Gastrocnemius medialis (tissue), 4 donors: ENCODE data around the gene VAC14. TPM values are rescaled to one million over a fixed set of nuclear protein-coding genes. Genes with fewer than 3 reads are reported as not detected.

Experiments
- ATAC-seq, 2 donors: fragments of 150-250 bp; one replicate each; pipeline ENCODE4 v1.9.1; 2016
- DNase-seq, 2 donors: peaks; one replicate each; pipeline ENCODE4 v3.0.0-alpha.2; 2019
- H3K27ac ChIP-seq, 4 donors: fragments of 200-600 bp; sonication (generic); 1 replicate in 1 of 4; 2 replicates in 3 of 4; pipeline ENCODE4 v1.5.1; 2016 to 2018; ENCODE audit warnings: mild to moderate bottlenecking in 2 of 4, moderate library complexity in 1 of 4
- H3K27me3 ChIP-seq, 3 donors: fragments of 200-600 bp; sonication (generic) in 2 of 3; 1 replicate in 1 of 3; 2 replicates in 2 of 3; pipeline versions ENCODE4 v1.5.1 to v1.6.0; 2016 to 2019; ENCODE audit warnings: mild to moderate bottlenecking in 1 of 3, moderate library complexity in 1 of 3
- H3K36me3 ChIP-seq, 2 donors: fragments of 200-600 bp; sonication (generic) in 1 of 2; one replicate each; pipeline ENCODE4 v1.5.1; 2017 to 2018
- H3K4me1 ChIP-seq, 2 donors: fragments of 200-600 bp; sonication (generic) in 1 of 2; one replicate each; pipeline ENCODE4 v1.5.1; 2016 to 2017; ENCODE audit warnings: mild to moderate bottlenecking in 2 of 2
- H3K4me3 ChIP-seq, 4 donors: fragments of 200-600 bp; sonication (generic) in 3 of 4; 1 replicate in 1 of 4; 2 replicates in 3 of 4; pipeline ENCODE4 v1.5.1; 2016 to 2019; ENCODE audit warnings: mild to moderate bottlenecking in 2 of 4
- H3K9me3 ChIP-seq, 3 donors: fragments of 200-600 bp; sonication (generic) in 2 of 3; 1 replicate in 1 of 3; 2 replicates in 2 of 3; pipeline ENCODE4 v1.5.1; 2016 to 2019
- POLR2A ChIP-seq, 2 donors: fragments of 450-650 bp; IDR thresholded peaks; one replicate each; pipeline ENCODE4 v1.6.1; 2017; ENCODE audit warnings: antibody characterized with exemption in 2 of 2, mild to moderate bottlenecking in 2 of 2, moderate library complexity in 2 of 2
- in situ Hi-C, 4 donors: fragments of 200-750 bp; cut with MboI; loops; one replicate each; pipeline versions ENCODE4 v1.15.0 to v1.8.0; 2017; ENCODE audit warnings: low sequenced_read_pairs in 4 of 4
- intact Hi-C: fragments of 100-400 bp; cut with DNase I; formaldehyde crosslinking; loops from one replicate; pipeline ENCODE4 v1.15.1; 2023; ENCODE audit warnings: low total_unique reads
- total RNA-seq, 4 donors: library from RNA; depleted of rRNA; stranded (reverse); fragments of >200 nt; gene quantifications; one replicate each; pipeline versions ENCODE4 v1.1.0 to v1.2.3, GENCODE V29; 2016
- TF ChIP-seq, protein P1 (sequence below), 5 experiments: fragments of 450-650 bp in 3 of 5; fragments of 200-600 bp in 2 of 5; sonication (generic) in 2 of 5; IDR thresholded peaks in 4 of 5; conservative IDR thresholded peaks in 1 of 5; 1 replicate in 4 of 5; 2 replicates in 1 of 5; pipeline ENCODE4 v1.5.1; 2016 to 2019; ENCODE audit warnings: antibody characterized with exemption in 5 of 5, mild to moderate bottlenecking in 3 of 5, moderate library complexity in 3 of 5

Gene VAC14
- total RNA-seq, 4 donors from 2014 or later, result 19.8 to 30.9 (median 27.0) TPM

DNA sequence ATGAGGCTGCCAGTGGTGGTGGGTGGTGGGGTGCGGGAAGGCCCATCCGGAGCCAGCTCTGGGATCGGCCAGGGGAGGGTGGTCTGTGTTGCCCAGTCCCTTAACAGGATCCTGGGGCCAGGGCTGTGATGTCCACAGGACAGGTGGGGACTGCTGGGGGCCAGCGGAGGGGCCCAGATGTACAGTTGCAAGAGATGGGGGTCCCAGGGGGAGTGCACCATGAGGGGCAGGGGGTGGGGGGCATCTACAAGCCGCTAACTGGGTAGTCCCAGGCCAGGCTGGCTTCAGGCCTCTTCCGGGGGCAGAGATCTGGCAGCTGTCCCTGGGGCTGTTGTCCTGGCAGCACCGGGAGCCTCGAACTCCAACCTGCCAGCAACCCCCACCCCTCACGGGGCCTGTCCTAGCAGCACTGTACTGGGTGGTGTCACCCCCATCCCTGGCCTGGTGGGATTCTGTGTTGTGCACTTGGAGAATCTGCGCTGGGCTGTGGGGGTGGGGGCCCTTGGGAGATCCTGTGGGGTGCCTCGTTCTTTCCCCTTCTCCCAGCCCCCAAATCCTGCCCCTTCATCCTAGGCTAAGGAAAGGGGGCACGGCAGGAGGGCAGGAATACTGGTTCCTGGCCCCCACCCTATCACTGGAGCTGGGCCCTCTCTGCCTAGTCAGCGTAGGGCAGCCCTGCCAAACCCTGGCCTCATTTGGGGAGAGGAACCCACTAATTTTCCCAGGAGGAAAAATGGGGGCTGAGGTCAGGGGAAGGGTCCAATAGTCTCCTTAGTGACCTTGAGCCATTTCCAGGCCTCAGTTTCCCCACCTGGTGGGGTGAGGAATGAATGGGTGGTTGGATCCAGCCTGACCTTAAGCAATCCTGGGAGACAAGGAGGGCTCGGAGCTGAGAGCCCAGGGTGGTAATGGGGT, 116.6 kb downstream of the VAC14 start:
- Histone ChIP-seq H3K27ac (peak overlapping the region; percentile 50 to 88 (median 80)), H3K4me3 (peak overlapping the region; percentile 70 to 80 (median 72)), H3K4me1 (peaks cover 61 to 77% of the 10 kb centered on the region in 2 donors), H3K36me3 (peaks cover 0 to 2% of the 10 kb centered on the region in 2 donors), H3K9me3 (no peaks in the 10 kb centered on the region), H3K27me3 (no peaks in the 10 kb centered on the region)
- intact Hi-C loops, result no loop called here
- TF ChIP-seq POLR2A (IDR thresholded peaks at IDR 0.05), result no peak
- TF ChIP-seq, protein P1, sequence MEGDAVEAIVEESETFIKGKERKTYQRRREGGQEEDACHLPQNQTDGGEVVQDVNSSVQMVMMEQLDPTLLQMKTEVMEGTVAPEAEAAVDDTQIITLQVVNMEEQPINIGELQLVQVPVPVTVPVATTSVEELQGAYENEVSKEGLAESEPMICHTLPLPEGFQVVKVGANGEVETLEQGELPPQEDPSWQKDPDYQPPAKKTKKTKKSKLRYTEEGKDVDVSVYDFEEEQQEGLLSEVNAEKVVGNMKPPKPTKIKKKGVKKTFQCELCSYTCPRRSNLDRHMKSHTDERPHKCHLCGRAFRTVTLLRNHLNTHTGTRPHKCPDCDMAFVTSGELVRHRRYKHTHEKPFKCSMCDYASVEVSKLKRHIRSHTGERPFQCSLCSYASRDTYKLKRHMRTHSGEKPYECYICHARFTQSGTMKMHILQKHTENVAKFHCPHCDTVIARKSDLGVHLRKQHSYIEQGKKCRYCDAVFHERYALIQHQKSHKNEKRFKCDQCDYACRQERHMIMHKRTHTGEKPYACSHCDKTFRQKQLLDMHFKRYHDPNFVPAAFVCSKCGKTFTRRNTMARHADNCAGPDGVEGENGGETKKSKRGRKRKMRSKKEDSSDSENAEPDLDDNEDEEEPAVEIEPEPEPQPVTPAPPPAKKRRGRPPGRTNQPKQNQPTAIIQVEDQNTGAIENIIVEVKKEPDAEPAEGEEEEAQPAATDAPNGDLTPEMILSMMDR (IDR thresholded peaks at IDR 0.05 in 4 of 5, conservative IDR thresholded peaks at IDR 0.05 in 1 of 5), result no peak
- no peak for ATAC-seq
- no peak for DNase-seq
- in situ Hi-C loops, result loop anchor here in 2 of 4 donors (5.0 to 10.0 kb wide), 3 partner anchors 50 to 88 kb away; no protein-coding TSS in a partner anchor

DNA sequence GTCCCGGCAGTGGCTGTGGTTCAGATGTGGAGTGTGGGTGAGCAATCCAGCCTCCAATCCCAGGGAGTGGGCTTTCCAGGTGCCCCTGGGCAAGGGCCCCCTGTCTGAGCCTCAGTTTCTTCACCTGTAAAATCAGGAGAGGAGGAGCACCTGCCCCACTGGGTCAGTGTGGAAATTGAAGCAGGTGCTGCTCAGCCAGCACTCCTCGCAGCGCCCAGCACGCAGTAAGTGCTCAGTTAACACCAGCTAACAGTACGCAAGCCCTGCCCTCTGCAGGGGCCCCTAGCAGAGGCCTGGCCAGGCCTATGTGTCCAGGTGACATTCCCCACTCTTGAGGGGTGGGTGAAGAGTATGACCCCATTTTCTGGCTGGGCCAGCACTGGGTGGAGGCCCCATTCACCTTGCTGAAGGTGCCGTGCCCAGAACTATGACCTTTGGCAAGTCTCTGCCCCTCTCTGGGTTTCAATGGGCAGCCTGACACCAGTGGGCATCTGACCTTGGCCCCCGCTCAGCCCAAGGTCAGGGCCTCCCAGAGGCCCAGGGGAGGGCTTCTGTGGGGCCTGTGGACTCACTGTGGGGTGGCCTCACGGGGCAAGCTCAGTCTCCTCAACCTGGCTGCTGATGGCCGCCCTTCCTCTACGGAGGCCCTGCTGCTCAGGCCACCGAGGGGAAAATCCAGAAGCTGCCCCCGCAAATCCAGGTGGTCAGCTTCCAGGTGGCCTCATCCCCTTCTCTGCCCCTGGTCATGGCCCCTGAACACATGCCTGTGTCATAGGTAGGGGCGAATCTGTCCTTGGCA, 117.6 kb downstream of the VAC14 start:
- peak overlapping the region; percentile 4 to 88 (median 64) for H3K27ac ChIP-seq
- peaks cover 0 to 13% of the 10 kb centered on the region in 2 donors for H3K36me3 ChIP-seq
- ATAC-seq, result no peak
- DNase-seq, result no peak
- peak overlapping the region in 1 of 4 donors; percentile 73 for H3K4me3 ChIP-seq
- H3K4me1 ChIP-seq, result peaks cover 50 to 67% of the 10 kb centered on the region in 2 donors
- intact Hi-C loops (no loop called here), in situ Hi-C loops (loop anchor here in 2 of 4 donors (5.0 to 10.0 kb wide), 3 partner anchors 51 to 89 kb away; no protein-coding TSS in a partner anchor)
- H3K9me3 ChIP-seq, result no peaks in the 10 kb centered on the region
- no peaks in the 10 kb centered on the region for H3K27me3 ChIP-seq
- TF ChIP-seq POLR2A (IDR thresholded peaks at IDR 0.05), result no peak

DNA sequence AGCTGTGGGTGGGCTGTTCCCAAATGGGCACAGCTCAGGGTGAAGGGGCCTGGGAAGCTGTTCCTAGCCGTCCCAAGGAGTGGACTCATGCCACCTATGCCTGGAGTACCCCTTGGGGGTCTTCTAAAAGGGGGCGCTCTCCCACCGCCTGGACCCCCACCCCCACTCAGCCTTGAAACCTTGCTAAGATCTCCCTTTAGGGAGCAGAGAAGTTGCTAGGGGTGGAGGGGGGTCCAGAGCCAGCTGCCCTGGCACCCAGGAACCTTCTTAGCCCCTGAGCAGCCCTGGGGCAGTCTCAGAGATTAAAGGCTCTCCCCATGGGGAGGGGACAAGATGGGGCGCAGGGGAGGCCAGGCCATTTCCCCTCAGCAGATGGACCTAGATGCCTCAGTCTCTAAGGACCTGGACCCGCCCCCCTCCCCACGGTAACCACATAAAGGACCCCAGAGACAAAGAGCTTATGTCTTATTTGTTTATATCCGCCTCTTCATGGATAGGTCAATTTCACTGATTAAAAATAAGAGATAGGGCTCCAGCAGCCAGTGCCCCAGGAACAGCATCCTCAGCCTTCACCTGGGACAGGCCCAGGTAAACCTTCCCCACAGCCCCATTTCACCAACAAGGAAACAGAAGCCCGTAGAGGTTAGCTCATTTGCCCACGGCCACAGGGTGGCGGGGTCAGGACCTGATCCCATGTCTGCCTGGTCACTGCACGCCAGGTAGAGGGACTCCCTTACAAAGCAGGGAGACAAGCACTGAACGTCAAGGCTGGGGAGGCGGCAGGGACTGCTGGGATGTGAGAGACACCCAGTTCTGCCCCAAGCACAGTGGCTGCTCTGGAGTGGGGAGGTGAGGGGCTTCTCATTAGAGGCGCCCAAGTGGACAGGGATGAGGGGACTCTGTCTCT, 118.5 kb downstream of the VAC14 start:
- no peak for ATAC-seq
- H3K4me1 ChIP-seq, result peaks cover 42 to 58% of the 10 kb centered on the region in 2 donors
- intact Hi-C loops (no loop called here), in situ Hi-C loops (loop anchor here in 2 of 4 donors (5.0 to 10.0 kb wide), 3 partner anchors 52 to 90 kb away; no protein-coding TSS in a partner anchor)
- TF ChIP-seq POLR2A (IDR thresholded peaks at IDR 0.05), result no peak
- H3K36me3 ChIP-seq, result peaks cover 0 to 22% of the 10 kb centered on the region in 2 donors
- H3K4me3 ChIP-seq, result no peak overlapping the region
- DNase-seq, result no peak
- no peaks in the 10 kb centered on the region for H3K27me3 ChIP-seq
- H3K9me3 ChIP-seq, result no peaks in the 10 kb centered on the region
- peak overlapping the region; percentile 49 to 88 (median 60) for H3K27ac ChIP-seq

DNA sequence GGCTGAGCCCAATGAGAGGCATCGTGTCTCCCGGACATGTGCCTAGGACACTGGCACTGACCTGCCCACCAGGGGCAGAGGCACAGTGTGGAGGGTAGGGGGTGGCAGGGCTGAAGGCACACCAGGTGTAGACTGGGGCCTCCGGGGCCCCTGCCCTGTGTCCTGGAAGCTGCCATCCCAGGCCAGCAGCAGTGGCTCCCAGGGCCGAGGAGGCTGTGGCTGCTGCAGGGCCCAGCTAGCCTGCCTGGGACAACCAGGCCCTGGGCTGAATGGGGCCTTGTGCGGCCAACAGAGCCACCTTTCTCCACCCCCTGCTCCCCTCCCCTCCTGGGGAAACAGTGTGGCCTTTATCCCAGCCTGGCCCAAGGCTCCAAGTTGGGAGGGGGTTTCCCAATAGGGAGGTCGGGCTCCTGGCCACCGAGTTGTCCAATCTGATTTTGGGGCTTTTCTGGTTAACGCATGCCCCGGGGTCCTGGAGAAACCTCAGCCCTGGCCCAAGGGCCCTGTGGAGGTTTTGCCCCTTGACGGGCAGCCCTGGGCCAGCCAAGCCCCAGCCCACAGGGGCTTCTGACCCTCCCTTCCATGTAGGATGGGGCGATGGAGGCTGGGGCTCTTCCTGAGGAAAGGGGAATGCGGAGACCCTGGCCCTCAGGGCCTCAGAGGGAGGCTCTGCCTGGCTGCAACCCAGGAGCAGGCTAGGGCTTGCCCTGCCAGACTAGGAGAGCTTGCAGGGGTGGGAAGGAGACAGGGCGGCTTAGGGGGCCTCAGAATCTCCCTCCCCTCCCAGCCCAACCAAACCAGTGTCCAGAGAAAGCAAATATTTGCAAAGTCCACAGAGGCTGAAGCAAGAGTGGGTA, 119.3 kb downstream of the VAC14 start:
- Histone ChIP-seq H3K36me3 (peaks cover 0 to 30% of the 10 kb centered on the region in 2 donors), H3K4me3 (no peak overlapping the region), H3K27ac (peak overlapping the region; percentile 44 to 63 (median 54)), H3K27me3 (no peaks in the 10 kb centered on the region), H3K9me3 (no peaks in the 10 kb centered on the region), H3K4me1 (peaks cover 37 to 49% of the 10 kb centered on the region in 2 donors)
- DNase-seq, result no peak
- intact Hi-C loops, result no loop called here
- in situ Hi-C loops, result loop anchor here in 2 of 4 donors (5.0 to 10.0 kb wide), 3 partner anchors 53 to 91 kb away; no protein-coding TSS in a partner anchor
- no peak for ATAC-seq
- TF ChIP-seq, protein P1 (IDR thresholded peaks at IDR 0.05 in 4 of 5, conservative IDR thresholded peaks at IDR 0.05 in 1 of 5), result no peak
- no peak for TF ChIP-seq POLR2A (IDR thresholded peaks at IDR 0.05)
